GM23248 (cell line): ENCODE results near the gene MAPK8IP3. TPM values are rescaled to one million over a fixed set of nuclear protein-coding genes. Genes with fewer than 3 reads are reported as not detected.
A peak's percentile ranks its signal among the peaks of the same experiment; 100 is the strongest.

Experiments
- DNase-seq: peaks from one replicate; pipeline ENCODE4 v3.0.0-alpha.2; 2015
- H2AFZ ChIP-seq: fragments of 200-600 bp; sonication (generic); 2 replicates; pipeline ENCODE4 v1.6.1; 2016; ENCODE audit warnings: antibody characterized with exemption
- H3F3A ChIP-seq: fragments of 200-600 bp; sonication (generic); 2 replicates; pipeline ENCODE4 v1.6.1; 2016; ENCODE audit warnings: mild to moderate bottlenecking, antibody characterized with exemption, mixed run types; ENCODE audit not compliant: insufficient read depth
- H3K27ac ChIP-seq: fragments of 200-600 bp; sonication (generic); 2 replicates; pipeline ENCODE4 v1.5.1; 2016; ENCODE audit warnings: mild to moderate bottlenecking
- H3K27me3 ChIP-seq: fragments of 200-600 bp; sonication (generic); replicated peaks from 2 replicates; pipeline ENCODE4 v1.6.1; 2016; ENCODE audit warnings: mild to moderate bottlenecking; ENCODE audit not compliant: insufficient read depth
- H3K36me3 ChIP-seq: fragments of 200-600 bp; sonication (generic); 2 replicates; pipeline ENCODE4 v1.6.1; 2016; ENCODE audit warnings: low read depth, mild to moderate bottlenecking
- H3K4me1 ChIP-seq: fragments of 200-600 bp; sonication (generic); 2 replicates; pipeline ENCODE4 v1.6.1; 2016; ENCODE audit warnings: mild to moderate bottlenecking; ENCODE audit not compliant: insufficient read depth
- H3K4me2 ChIP-seq: fragments of 200-600 bp; sonication (generic); one replicate; pipeline ENCODE4 v1.6.1; 2016; ENCODE audit warnings: mild to moderate bottlenecking; ENCODE audit not compliant: unreplicated experiment
- H3K4me3 ChIP-seq: fragments of 200-600 bp; sonication (generic); 2 replicates; pipeline ENCODE4 v1.5.1; 2016; ENCODE audit warnings: mild to moderate bottlenecking
- H3K79me2 ChIP-seq: fragments of 200-600 bp; sonication (generic); 2 replicates; pipeline ENCODE4 v1.6.1; 2016; ENCODE audit warnings: mild to moderate bottlenecking; ENCODE audit not compliant: insufficient read depth
- H3K9ac ChIP-seq: fragments of 200-600 bp; sonication (generic); 2 replicates; pipeline ENCODE4 v1.6.1; 2016; ENCODE audit warnings: mild to moderate bottlenecking
- H3K9me2 ChIP-seq: fragments of 200-600 bp; sonication (generic); 2 replicates; pipeline ENCODE4 v1.6.1; 2016; ENCODE audit warnings: mixed run types, mild to moderate bottlenecking, moderate library complexity; ENCODE audit not compliant: insufficient read depth
- H3K9me3 ChIP-seq: fragments of 200-600 bp; sonication (generic); one replicate; pipeline ENCODE4 v1.6.1; 2017; ENCODE audit warnings: low read depth
- H4K20me1 ChIP-seq: fragments of 200-600 bp; sonication (generic); 2 replicates; pipeline ENCODE4 v1.6.0; 2016; ENCODE audit not compliant: insufficient read depth
- EZH2 ChIP-seq: fragments of 200-600 bp; sonication (generic); IDR thresholded peaks from 2 replicates; pipeline ENCODE4 v1.6.1; 2018; ENCODE audit warnings: antibody characterized with exemption, mild to moderate bottlenecking; ENCODE audit not compliant: insufficient read depth, poor library complexity, severe bottlenecking
- EZH2phosphoT487 ChIP-seq: fragments of 200-600 bp; sonication (generic); IDR thresholded peaks from 2 replicates; pipeline ENCODE4 v1.6.1; 2018; ENCODE audit warnings: antibody characterized with exemption, moderate library complexity, mild to moderate bottlenecking, low read depth; ENCODE audit not compliant: insufficient read depth
- WGBS, 2 experiments: methylation state at CpG; one replicate each; pipeline ENCODE4 v1.1.6; 2015 to 2017; ENCODE audit warnings: low lambda C conversion rate in 2 of 2, low coverage in 1 of 2; ENCODE audit errors: missing lambda C conversion rate in 2 of 2; 5-methylcytosine and 5-hydroxymethylcytosine counted together
- in situ Hi-C: fragments of 300-500 bp; cut with MboI; formaldehyde crosslinking; loops from 2 replicates; pipeline ENCODE4 v1.15.0; 2020
- polyA plus RNA-seq: library from polyadenylated mRNA; unstranded; fragments of >200 nt; fragmentation: Nextera tagmentation; extraction: Ambion mirVana; gene quantifications from 2 replicates; pipeline ENCODE4 v1.2.1, GENCODE V29; 2016
- total RNA-seq: library from RNA; depleted of rRNA; stranded (reverse); fragments of >200 nt; shearing (Covaris generic); gene quantifications from 2 replicates; pipeline ENCODE4 v1.2.3, GENCODE V29; 2014; rRNA removed

The MAPK8IP3 gene, protein sequence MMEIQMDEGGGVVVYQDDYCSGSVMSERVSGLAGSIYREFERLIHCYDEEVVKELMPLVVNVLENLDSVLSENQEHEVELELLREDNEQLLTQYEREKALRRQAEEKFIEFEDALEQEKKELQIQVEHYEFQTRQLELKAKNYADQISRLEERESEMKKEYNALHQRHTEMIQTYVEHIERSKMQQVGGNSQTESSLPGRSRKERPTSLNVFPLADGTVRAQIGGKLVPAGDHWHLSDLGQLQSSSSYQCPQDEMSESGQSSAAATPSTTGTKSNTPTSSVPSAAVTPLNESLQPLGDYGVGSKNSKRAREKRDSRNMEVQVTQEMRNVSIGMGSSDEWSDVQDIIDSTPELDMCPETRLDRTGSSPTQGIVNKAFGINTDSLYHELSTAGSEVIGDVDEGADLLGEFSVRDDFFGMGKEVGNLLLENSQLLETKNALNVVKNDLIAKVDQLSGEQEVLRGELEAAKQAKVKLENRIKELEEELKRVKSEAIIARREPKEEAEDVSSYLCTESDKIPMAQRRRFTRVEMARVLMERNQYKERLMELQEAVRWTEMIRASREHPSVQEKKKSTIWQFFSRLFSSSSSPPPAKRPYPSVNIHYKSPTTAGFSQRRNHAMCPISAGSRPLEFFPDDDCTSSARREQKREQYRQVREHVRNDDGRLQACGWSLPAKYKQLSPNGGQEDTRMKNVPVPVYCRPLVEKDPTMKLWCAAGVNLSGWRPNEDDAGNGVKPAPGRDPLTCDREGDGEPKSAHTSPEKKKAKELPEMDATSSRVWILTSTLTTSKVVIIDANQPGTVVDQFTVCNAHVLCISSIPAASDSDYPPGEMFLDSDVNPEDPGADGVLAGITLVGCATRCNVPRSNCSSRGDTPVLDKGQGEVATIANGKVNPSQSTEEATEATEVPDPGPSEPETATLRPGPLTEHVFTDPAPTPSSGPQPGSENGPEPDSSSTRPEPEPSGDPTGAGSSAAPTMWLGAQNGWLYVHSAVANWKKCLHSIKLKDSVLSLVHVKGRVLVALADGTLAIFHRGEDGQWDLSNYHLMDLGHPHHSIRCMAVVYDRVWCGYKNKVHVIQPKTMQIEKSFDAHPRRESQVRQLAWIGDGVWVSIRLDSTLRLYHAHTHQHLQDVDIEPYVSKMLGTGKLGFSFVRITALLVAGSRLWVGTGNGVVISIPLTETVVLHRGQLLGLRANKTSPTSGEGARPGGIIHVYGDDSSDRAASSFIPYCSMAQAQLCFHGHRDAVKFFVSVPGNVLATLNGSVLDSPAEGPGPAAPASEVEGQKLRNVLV (N-terminal part only)
- total RNA-seq (28.3 and 58.9 TPM in 2 replicates), polyA plus RNA-seq (9.1 and 10.0 TPM in 2 replicates)

DNA sequence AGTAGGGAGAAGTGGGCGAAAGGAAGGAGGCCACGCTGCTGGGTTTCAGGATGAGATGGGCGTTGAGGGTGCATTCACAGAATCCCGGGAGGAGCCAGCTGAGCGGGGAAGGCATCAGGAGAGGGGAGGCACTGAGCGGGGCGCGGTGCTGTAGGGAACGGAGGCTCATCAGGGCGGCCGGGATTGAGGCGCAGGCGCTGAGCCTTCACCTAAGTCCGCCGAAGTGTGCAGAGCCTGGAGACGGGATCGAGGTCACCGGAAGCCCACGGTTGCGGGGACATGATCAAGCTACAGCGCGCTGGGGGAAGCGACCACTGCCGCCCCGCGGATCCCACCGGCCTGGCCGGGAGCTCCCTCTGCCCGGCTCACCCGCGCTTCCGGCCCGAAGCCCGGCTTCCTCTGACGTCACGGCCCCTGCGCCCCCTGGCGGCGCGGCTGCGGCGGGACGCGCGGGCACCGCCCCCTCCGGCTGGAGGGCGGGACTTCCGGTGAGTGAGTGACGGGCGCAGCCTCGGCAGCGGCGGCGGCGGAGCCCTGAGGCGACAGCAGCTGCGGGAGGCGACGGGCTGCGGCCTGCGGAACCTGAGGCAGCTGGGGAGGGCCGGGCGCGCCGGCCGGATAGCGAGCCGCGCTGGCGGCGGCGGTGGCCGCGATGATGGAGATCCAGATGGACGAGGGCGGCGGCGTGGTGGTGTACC lies at the start of gene MAPK8IP3:
TSS of gene MAPK8IP3 (plus strand) at position 508 of the 698 bp plus-strand sequence. CDS start at position 653, 145 bp downstream.
- Histone ChIP-seq H3K4me1 (peaks cover 26% of the 10 kb centered on the region), H3K36me3 (no peaks in the 10 kb centered on the region), H3K4me2 (peak within 1 kb of the TSS; percentile 99), H3K4me3 (peak within 1 kb of the TSS; percentile 97), H2AFZ (peak within 1 kb of the TSS; percentile 76), H3F3A (peaks cover 33% of the 10 kb centered on the region), H3K27me3 (no peaks in the 10 kb centered on the region), H3K9me2 (no peaks in the 10 kb centered on the region), H3K27ac (peak within 1 kb of the TSS; percentile 86), H3K9ac (peak within 1 kb of the TSS; percentile 95), H4K20me1 (peaks cover 3% of the 10 kb centered on the region; the same call in 1 of the 2 replicates), H3K79me2 (peaks cover 46% of the 10 kb centered on the region), H3K9me3 (no peaks in the 10 kb centered on the region)
- DNase-seq = peak; percentile 90
- in situ Hi-C loops = no loop called here
- TF ChIP-seq EZH2phosphoT487 (no peak), EZH2 (no peak)
- 1 to 2% methylated on average over 58 to 67 of the region's 79 CpGs for WGBS, 2 experiments

DNA sequence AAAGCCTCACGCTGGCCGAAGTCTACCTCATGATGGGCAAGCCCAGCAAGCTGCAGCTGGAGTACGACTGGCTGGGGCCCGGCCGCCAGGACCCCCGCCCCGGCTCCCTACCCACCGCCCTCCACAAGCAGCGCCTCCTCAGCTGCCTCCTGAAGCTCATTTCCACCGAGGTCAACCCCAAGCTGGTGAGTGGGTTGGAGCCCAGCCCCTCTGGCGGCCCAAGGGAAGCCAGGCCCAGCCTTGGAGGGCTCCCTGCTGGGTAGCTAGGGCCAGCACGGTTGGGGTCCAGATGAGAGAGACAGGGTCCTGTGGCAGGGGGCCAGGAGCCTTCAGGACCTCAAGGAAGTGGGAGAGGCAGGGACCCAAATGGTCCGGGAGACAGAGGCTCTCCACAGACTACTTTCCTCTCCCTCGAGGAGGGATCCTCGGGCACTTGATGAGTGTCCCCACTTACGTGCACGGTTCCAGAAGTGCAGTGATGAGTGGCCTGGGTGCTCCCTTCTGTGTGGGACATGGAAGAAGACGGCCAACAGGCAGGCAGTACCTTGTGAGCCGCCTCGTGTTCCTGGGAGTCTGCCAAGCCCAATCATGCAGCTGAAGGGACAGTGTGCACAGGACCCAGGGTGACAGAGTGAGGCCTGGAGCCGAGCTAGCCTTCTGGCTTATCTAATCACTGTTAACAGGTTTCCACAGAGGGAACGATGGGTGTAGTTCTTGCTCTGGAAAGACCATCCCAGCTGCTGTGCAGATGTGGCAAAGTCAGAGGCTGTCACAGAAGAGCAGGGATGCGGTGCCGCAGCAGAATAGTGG lies 49.0 kb upstream of the MAPK8IP3 start:
- H3K9ac ChIP-seq = no peak overlapping the region
- no peak overlapping the region for H3K4me3 ChIP-seq
- H3K36me3 ChIP-seq = peaks cover 20% of the 10 kb centered on the region; the same call in 1 of the 2 replicates
- no peaks in the 10 kb centered on the region for H3K9me3 ChIP-seq
- H3K79me2 ChIP-seq = no peaks in the 10 kb centered on the region; the same call in 1 of the 2 replicates
- no peak for DNase-seq
- in situ Hi-C loops = no loop called here
- H4K20me1 ChIP-seq = no peaks in the 10 kb centered on the region
- H3K4me2 ChIP-seq = no peak overlapping the region
- no peak overlapping the region for H3K27ac ChIP-seq
- WGBS, 2 experiments = 78 to 79% methylated on average over 23 of the region's 24 CpGs
- no peaks in the 10 kb centered on the region for H3K9me2 ChIP-seq
- no peaks in the 10 kb centered on the region for H3K4me1 ChIP-seq
- H3F3A ChIP-seq = no peaks in the 10 kb centered on the region
- no peak overlapping the region for H2AFZ ChIP-seq
- no peaks in the 10 kb centered on the region for H3K27me3 ChIP-seq
- TF ChIP-seq EZH2phosphoT487 (no peak), EZH2 (no peak)

DNA sequence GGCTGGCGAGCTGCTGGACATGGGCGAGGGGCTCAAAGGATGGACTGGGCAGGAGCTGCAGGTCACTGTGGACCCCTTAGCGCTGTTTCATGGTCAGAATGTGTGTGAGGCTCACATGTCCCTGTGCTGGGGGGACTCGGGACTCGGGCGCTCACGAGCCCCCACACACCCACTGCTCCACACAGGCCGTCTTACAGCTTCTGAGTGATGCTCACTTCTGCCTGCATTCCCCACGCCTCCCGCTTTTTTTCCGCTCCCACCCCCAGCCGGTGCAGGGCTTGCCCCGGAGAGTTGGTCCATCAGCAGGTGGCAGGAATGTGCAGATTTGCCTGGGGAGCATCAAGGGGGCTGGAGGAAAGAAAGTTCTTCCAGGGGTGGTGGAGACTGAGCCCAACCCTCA lies 48.2 kb upstream of the MAPK8IP3 start:
- H3K27ac ChIP-seq = no peak overlapping the region
- no peaks in the 10 kb centered on the region for H3F3A ChIP-seq
- H3K4me1 ChIP-seq = no peaks in the 10 kb centered on the region
- DNase-seq = no peak
- H3K27me3 ChIP-seq = no peaks in the 10 kb centered on the region
- no peak overlapping the region for H2AFZ ChIP-seq
- H3K4me2 ChIP-seq = no peak overlapping the region
- WGBS, 2 experiments = 94 to 97% methylated on average over 13 of the region's 13 CpGs
- TF ChIP-seq EZH2phosphoT487 (no peak), EZH2 (no peak)
- H3K9me2 ChIP-seq = no peaks in the 10 kb centered on the region
- H3K9me3 ChIP-seq = no peaks in the 10 kb centered on the region
- H3K36me3 ChIP-seq = peaks cover 21% of the 10 kb centered on the region
- in situ Hi-C loops = no loop called here
- H3K4me3 ChIP-seq = no peak overlapping the region
- no peak overlapping the region for H3K9ac ChIP-seq
- H3K79me2 ChIP-seq = no peaks in the 10 kb centered on the region
- no peaks in the 10 kb centered on the region for H4K20me1 ChIP-seq
